Measurements from ENCODE around the gene PAQR7.

Gene PAQR7

DNA sequence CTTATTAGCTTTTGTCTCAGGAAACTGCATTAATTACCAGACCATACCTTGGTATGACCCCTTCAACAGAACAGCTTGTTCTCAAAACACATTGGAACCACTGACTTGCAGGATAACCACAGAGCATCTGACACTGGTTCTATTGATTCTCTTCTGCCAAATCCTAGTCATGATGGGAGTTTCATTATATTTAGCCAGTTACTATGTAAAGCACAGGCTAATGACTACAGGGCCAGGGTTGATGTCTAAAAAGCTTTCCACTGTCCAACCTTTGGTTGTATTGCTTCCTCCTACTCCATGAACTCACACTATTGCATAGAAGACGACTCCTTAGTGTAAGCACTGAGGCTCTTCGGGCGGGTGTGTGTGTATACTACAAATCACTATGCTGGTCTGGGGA lies 27.0 kb upstream of the PAQR7 start:
- DNase-seq (ENCODE audit: low read depth in 2 of 2) = no peak

DNA sequence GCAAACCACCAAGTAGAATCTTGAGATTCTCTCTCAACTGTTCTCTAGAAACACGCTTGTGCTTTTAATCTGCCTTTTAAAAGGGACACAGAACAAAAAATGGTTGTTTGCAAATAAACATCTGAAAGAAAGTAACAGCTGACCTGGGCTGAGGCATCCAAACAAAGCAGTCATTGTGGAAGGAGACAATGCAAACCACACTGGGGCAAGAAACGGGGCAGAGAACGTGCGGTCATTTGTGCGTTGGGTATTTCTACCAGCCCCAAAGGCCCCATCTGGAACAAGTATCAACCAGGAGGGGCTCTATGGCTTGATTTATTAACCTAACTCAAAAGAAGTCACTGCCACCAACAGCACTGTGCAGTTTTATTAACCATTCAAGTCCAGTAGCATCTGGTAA lies 24.7 kb upstream of the PAQR7 start:
- DNase-seq (ENCODE audit: low read depth in 2 of 2) = no peak

DNA sequence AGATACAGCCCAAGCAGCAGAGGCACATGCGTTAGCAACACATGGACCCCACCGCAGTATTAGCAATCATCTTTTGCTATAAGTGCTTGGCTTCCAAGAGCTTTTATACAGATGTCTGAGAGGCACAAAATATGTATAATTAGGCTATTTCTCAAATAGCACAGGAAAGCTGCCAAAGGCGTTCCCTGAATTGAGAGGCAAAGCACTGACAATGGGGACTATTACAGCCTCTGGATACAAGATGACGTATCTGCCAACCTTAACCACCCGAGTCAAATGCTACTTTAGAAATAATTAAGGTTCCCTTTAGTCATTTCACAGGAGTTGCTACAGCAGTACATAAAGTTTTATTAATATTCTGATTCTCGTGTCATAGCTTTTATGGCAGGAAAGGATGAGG lies 24.3 kb upstream of the PAQR7 start:
- no peak for DNase-seq (ENCODE audit: low read depth in 2 of 2)

DNA sequence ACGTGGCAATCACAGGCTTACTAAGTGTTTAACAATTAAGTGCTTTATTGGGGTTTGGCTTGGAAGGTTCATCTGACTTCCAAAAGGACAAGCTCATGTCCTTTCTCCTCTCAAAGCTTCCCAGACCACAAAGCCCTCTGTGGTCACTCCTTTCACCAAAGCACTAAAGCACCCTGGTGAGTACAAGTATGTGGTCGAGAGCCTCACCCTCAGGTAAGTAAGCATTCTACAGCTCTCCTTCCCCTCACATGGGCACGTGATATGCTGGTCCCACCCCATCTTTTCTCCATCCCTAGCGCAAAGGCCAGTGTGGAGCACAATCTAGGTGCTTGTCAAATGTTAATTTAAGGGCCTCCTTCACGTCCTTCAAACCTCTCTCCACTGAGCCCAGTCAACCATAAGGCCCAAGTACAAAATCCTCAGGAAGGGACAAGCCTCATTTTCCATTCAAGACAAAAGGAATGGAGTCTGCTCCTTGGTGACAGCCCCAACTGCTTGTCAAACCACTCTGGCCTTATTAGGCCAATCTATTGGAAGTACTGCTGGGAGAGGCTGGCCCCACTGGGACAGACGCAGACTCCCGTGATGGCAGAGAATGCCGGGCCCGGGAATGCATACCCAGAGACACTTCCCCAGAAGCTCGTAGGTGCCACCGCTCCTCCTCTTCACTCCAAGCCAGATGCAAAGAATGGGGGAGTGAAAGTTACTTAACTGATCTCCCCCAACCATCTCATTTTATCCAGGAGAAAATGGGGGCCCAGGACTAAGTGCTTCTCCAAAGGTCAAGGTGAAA lies 22.9 kb upstream of the PAQR7 start:
- no peak for DNase-seq (ENCODE audit: low read depth in 2 of 2)

DNA sequence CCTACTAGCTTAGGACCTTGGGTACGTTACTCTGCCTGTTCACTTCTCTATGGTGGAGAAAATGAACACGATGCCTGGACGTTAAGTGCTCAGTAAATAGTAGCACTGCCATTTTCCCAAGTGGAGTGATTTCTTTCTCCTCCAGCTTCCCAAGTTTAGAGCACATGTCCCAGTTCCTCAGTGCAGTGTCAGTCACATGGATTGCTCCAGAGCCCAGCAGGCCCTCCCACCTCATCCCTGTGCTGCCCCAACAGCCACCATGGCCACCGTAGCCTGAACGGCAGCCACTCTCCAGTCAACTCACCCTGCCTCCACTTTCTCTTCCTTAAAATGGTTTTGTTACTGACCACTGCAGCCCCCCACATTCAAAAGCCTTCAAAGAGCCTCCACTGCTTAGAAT lies 22.2 kb upstream of the PAQR7 start:
- no peak for DNase-seq (ENCODE audit: low read depth in 2 of 2)

DNA sequence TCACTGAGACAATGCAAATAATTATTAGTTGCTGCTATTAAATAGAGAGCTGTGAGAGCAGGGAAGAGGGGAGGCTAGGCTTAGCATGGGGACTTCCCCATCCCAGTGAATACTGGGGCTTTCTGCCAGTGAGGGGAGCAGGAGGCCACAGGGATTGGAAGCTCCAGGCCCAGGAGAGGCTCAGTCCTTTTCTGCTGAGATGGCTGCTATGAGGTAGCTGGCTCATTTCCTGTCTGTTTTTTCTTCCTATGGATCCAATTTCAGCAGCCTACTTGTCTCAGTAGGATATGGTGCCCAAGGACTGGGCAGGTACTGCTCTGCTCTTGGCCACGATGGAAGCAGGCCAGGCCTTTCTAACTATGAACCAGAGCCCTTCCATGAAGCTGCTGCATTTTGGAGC lies 20.8 kb upstream of the PAQR7 start:
- DNase-seq (ENCODE audit: low read depth in 2 of 2) = no peak

DNA sequence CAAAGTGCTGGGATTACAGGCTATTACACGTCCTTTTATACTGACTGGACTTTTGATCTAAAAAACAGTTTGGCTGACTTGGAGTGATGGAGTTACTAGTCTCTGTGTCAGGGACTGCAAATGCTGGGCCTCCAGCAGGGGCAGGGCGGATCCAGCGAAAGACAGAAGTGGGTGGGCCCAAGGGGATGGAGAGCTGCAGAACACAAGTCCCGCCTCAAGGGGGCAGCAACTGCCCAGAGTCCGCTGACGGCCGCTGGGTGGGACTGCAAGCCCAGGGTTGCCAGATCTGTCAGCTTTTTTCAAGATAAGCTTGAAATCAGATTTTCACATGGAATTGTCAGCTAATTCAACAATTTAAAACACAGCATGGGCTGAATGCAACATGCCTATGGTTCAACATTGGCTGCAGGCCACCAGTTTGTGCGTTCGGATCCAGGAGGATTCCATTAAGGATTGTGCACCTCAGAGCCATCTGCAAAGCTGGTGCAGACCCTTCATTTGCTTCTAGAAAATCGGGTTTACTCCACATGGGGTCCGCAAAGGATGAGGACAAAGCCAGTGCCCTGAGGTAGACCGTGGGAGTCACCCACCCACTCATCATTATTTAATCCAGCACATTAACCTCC lies 20.0 kb upstream of the PAQR7 start:
- DNase-seq (ENCODE audit: low read depth in 2 of 2) = peak; percentile 76 to 77

DNA sequence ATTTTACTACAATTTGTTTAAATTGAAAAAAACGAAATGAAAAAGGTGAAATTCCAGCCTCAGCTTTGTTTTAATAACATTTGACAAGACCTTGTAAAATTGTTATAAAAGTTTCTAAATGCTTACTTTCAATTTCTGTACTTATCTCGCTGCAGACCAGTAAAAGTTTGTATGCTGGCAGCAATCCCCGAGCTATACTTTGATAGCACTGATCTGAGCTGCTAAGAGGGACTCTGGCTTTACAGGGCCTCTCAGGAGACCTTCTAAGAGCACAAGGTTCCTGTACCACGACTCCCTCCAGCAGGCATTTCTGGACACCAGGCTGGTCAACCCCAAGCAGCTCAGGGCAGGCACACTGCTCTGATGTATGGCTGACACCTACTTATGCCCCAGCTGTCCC lies 17.6 kb upstream of the PAQR7 start:
- DNase-seq (ENCODE audit: low read depth in 2 of 2) = no peak

DNA sequence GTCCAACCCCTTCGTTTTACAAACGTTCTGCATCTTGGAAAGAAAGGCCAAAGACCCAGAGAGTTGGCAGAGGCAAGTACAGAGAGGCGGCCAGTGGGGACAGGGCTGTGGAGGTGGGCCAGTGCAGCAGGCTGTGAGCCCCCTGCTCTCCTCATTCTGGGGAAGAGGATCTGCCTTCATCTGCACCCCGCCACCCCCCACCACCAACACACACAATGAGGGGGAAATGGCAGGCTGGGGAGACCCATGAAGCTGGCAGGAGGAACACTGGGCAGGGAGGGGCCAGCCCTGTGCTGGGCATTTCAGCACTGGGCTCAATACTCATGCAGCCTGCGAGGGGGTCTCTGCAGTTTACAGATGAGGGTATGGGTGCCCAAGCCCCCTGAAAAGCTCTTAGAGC lies 16.1 kb upstream of the PAQR7 start:
- DNase-seq (ENCODE audit: low read depth in 2 of 2) = no peak

DNA sequence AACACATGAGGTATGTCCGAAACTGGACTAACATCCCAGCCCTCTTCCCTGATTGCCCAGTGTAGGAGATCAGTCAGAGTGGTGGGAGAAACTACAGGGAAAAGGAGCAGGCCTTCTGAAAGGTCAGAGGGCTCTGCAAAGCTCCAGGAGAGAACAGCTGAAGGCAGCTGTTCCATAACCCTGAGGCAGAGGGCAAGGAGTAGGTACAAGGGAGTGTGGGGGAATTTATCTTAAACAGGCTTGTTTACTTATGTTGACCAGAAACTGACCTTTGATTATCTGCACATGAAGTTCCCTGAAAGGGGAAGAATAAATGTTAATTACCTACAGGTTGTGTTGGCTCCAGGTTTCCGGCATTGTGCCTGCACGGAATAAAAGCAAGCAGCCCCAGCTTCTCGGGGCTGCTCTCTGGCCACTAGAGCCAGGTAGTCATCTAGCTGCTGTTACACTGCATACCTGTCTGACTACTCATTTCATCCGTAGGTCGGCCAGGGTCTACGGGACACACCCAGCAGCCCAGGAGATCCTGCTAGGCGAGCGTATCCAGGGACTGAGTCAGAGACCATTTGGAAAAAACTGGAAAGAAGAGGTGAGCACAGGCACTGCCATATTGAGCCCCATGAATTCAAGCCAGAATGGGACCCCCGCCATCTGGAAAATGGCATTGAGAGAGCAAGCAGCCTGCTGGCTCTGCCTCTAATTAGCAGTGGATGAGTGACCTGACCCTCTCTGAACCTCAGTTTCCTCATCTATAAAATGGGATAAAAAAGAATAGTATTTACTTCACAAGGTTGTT lies 14.9 kb upstream of the PAQR7 start:
- DNase-seq (ENCODE audit: low read depth in 2 of 2) = no peak

DNA sequence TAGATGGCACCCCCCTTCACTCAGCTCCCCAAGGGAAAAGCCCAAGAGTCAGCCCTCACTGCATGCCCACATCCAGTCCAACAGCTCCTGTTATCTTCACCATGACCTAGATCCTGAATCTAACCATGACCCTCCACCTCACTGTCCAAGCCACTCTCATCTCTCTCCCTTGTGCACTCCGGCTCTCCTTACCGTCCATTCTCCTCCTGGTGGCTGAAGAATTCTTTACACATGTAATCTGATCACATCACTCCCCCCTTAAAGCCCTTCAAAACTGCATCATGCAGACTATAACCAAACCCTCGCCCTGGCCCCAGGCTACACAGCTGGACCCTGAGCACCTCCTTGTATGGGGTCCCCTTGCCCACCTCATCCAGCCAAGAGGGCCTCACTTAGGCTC lies 14.0 kb upstream of the PAQR7 start:
- DNase-seq (ENCODE audit: low read depth in 2 of 2) = no peak

DNA sequence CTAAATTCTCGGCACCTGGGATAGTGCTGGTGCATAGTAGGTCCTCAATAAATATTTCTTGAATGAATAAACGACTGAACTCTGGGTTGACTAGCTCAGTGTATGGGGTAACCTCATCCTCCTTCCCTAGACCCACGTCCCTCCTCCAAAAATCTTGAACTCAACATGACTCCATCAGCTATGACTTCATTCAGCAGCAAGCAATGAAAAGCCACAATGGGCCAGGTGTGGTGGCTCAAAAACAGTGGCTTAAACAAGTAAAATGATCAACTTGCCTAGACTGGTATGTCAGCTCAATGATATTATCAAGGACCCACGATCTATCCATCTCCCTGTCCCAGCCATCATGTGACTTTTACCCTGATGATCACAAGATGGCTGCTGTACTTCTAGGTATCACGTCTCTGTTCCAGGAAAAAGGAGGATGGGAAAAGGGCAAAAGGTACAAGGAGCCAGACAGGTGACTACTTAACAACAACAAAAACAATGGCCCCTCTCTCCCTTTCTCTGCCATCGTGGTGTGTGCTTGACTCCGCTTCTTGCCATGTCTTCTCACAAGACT lies 13.0 kb upstream of the PAQR7 start:
- no peak for DNase-seq (ENCODE audit: low read depth in 2 of 2)

DNA sequence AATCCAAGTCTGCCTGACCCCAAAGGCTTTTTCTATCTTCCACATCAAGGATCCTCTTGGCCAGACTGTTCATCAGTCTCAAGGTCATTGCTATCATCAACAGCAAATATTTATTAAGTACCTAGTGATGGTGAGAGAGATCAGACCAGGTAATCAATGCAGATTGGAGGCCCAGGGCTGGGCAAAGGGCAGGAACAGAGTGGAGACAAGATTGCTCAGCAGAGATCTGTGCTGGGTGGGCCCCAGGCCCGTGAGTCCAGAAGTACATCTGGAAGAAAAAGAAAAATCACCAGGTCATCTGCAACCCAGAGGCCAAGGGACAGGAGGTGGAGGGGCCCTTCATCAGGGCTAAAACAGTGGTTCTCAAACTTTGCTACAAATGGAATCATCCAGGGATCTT lies 10.1 kb upstream of the PAQR7 start:
- DNase-seq (ENCODE audit: low read depth in 2 of 2) = no peak

DNA sequence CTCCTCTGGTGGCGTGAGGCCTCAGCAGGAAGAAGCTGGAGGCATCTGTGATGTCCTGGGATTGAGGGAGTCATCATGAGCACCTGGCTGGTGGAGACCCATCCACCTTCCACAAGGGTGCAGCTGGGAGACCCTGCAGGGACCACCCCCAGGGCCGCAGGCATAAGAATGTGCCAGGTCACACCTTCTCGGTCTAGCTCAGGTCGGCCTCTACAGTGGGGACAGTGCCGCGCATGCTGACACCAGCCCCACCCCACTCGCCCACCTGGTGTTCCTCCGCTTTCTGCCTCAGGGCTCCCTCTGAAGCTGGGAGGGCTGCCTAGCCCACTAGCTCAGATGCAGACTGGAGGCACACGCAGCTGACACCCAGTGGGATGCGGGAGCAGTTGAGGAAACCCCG lies 5.8 kb upstream of the PAQR7 start:
- DNase-seq (ENCODE audit: low read depth in 2 of 2) = no peak

DNA sequence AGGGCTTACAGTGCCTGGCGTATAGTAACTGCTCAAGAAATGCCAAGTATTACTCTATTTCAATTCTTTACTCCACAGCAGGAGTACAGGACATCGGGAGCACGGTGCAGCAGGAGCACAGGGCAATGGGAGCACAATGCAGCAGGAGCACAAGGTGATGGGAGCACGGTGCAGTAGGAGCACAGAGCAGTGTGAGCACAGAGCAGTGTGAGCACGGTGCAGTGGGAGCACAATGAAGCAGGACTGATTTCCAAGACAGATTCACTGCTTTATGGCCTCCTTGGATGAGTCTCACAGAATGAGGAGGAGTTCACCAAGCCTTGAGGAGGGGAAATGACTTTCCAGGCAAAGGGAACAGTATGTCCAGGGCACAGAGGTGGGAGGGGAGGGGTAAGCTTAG lies 5.0 kb upstream of the PAQR7 start:
- DNase-seq (ENCODE audit: low read depth in 2 of 2) = no peak

DNA sequence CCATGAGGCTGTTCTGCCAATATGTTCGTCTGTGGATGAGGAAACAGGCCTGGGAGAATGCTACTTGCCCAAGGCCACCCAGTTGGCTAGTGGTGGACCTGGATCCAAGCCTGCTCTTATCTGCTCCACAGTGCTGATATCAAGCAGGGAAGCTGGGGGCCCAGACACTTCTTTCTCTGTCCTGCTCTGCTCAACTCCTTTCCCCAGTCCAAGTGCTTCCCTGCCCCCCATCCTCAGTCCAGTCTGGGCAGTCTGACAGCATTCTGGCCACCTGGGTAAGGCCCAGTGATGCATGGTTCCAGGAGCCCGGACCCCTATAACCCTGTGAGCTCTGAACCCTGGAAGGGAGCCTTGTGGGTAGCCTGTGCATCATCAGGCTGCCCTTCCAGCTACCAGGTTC lies 4.2 kb upstream of the PAQR7 start:
- no peak for DNase-seq (ENCODE audit: low read depth in 2 of 2)

DNA sequence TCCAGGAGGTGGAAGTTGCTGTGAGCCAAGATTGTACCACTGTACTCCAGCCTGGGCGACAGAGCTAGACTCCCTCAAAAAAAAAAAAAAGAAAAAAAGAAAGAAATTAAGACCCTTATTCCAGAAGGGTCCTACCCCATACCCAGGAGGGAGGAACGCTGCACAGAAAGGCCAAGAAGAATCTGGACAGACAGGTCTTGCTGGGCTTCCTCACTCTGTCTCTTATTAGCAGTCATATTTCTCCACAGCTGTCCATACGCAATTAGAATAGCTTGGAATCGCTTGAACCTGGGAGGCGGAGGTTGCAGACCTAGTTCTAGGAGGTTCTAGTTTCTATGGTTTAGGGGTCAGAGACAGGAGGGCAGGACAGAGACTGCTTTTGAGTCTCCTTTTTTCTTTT lies 3.2 kb upstream of the PAQR7 start:
- no peak for DNase-seq (ENCODE audit: low read depth in 2 of 2)

DNA sequence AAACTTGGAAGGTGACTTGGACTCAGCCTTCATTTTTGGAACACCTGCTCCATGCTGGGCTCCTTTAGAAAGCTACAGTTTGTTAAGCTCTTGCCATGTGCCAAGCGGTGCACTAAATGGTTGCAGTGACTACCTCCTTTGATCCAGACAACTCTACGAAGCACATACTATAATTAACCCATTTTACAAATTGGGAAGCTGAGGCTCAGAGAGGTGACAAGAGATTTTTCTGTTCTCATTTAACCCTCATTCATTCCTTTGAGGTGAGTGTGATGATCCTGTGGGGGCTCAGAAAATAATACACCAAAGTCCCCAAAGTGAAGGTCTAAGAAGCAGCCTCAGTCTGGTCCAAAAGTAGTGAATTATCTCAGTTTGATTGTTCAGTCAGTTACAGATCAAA lies 1.6 kb upstream of the PAQR7 start:
- no peak for DNase-seq (ENCODE audit: low read depth in 2 of 2)

DNA sequence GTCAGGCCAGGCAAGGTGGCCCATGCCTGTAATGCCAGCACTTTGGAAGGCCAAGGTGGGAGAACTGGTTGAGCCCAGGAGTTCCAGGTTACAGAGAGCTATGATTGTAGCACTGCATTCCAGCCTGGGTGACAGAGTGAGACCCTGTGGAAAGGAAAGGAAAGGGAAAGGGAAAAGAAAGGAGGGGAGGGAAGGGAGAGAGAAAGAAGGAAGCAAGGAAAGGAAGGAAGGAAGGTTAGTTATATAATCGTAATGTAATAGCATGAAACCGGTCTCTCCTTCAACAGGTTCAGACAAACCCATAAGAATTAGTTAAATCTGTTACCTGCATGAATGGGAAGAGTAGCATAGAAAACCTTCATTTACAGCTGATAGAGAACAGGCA lies 1.2 kb upstream of the PAQR7 start:
- DNase-seq (ENCODE audit: low read depth in 2 of 2) = no peak

DNA sequence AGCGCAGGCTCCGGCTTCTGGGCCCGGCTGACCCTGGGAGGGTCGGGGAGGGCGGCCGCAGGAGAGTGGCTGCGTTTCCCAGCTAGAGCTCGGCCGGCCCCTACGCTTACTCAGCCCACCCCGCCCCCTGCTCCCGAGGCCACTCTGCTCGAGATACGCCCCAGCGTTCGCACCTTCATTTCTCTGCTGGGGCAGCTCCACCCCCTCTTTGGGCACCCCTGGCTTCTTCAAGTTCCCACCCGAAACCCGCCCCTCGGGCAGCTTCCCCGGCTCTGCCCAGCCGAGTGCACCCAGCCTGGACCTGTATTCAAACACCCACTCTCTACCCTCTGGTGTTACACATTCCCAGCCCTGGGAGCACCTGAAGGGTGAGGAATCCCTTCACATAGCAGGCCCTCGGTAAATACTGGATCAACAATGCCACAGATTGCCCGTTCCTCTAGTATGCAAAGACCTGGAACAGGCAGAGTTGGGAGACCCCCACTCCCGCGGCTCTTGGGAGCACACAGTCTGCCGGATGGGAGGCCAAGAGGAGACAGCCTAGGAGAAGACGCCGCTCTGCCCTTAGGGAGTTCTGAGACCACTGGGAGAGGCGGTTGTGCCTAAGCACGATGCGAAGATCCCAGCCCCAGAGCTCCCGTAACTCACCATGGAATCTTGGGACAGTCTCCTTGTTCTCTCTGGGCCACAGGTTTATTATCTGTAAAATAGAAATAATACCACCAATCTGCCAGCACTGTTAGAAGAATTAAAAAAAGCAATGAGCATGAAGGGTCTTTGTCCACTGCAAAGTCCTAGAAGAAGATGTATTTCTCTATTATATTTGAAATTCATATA lies 566 bp upstream of the PAQR7 start:
- peak in 1 of 2 donors; percentile 17 for DNase-seq (ENCODE audit: low read depth in 2 of 2)

DNA sequence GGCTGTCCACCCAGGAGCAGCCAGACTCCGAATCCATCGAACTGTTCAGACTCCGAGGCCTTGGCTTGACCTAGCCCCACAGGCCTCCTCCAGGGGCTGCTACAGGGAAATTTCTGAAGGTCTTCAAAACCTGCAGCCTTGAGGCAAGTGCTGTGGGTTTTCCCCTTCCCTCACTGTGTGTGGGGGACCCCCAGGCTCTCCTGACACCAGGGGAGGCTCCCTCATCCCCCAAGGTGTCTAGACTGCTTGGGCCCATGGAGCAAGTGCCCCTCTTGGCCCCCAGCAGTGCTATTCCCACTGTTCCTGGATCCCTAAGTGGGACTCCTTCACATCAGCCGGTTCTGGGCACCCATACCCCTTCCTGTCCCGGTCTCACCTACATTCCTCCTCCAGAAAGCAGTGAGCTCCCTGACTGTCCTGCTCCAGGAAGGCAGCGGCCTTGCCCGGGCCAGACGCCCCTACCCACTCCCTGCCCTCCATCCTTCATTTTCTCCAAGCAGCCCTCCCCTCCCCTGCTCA lies 814 bp downstream of the PAQR7 start:
- DNase-seq (ENCODE audit: low read depth in 2 of 2) = no peak

DNA sequence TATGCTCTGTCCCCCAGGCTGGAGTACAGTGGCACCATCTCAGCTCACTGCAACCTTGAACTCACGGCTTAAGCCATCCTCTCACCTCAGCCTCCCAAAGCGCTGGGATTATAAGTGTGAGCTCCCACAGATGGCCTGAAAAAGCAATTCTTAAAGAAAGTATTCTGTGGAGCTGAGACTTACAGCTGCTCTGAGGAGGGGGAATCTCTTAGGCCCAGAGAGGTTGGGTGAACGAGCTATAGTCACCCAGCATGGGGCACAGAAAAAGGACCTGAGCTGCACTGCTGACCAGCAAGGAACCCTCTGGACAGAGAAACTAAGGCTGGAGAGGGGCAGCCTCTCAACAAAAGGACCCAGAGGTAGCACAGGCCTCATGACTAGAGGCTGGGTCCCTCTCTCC lies 1.3 kb downstream of the PAQR7 start:
- DNase-seq (ENCODE audit: low read depth in 2 of 2) = no peak
